PC-3 (cell line): ENCODE measurements around the gene TBC1D8. TPM values are rescaled to one million over a fixed set of nuclear protein-coding genes. Genes with fewer than 3 reads are reported as not detected.
A peak's percentile ranks its signal among the peaks of the same experiment; 100 is the strongest.

Experiments used
- ATAC-seq: fragments of 200-7000 bp; cut with Tn5 transposase; 2 replicates; pipeline ENCODE4 v1.9.1; 2020; ENCODE audit warnings: mild to moderate bottlenecking, moderate library complexity
- BruUV-seq: library from RNA; stranded (reverse); fragments of 400-500 nt; replicated peaks from 2 replicates; lab custom pipeline; 2021; lab: Mats Ljungman, UMichigan
- CTCF ChIA-PET: fragments of 300-600 bp; sonication (Branson Sonifier 250); formaldehyde crosslinking; loops from one replicate; lab custom pipeline; 2022; ENCODE audit warnings: antibody characterized with exemption; lab: Charles Lee
- POLR2A ChIA-PET: fragments of 300-600 bp; sonication (Branson Sonifier 250); formaldehyde crosslinking; loops from one replicate; lab custom pipeline; 2022; ENCODE audit warnings: antibody characterized with exemption; ENCODE audit not compliant: unreplicated experiment; lab: Charles Lee
- DNase-seq: peaks from one replicate; pipeline ENCODE4 v3.0.0-alpha.2; 2015
- H2AFZ ChIP-seq: fragments of 300-600 bp; sonication (generic); 2 replicates; pipeline ENCODE4 v1.6.0; 2016; ENCODE audit warnings: antibody characterized with exemption, low read length
- H3F3A ChIP-seq: fragments of 300-600 bp; sonication (generic); one replicate; pipeline ENCODE4 v1.6.0; 2017; ENCODE audit warnings: antibody characterized with exemption, low read length, control low read depth, mild to moderate bottlenecking; ENCODE audit not compliant: unreplicated experiment
- H3K27ac ChIP-seq: fragments of 300-600 bp; sonication (generic); 2 replicates; pipeline ENCODE4 v1.5.1; 2016; ENCODE audit warnings: mild to moderate bottlenecking, low read length
- H3K27me3 ChIP-seq: fragments of 300-600 bp; sonication (generic); 2 replicates; pipeline ENCODE4 v1.6.1; 2016; ENCODE audit warnings: low read length, mixed read lengths
- H3K36me3 ChIP-seq: fragments of 300-600 bp; sonication (generic); 2 replicates; pipeline ENCODE4 v1.6.1; 2016; ENCODE audit warnings: low read depth, mixed run types, low read length, mixed read lengths
- H3K4me1 ChIP-seq: fragments of 300-600 bp; sonication (generic); 2 replicates; pipeline ENCODE4 v1.5.1; 2016; ENCODE audit warnings: low read length; ENCODE audit not compliant: insufficient read depth
- H3K4me2 ChIP-seq: fragments of 300-600 bp; sonication (generic); 2 replicates; pipeline ENCODE4 v1.6.0; 2016; ENCODE audit warnings: low read length
- H3K4me3 ChIP-seq: fragments of 300-600 bp; sonication (generic); 2 replicates; pipeline ENCODE4 v1.5.1; 2016; ENCODE audit warnings: mild to moderate bottlenecking, low read length, mixed read lengths
- H3K79me2 ChIP-seq: fragments of 300-600 bp; sonication (generic); 2 replicates; pipeline ENCODE4 v1.6.1; 2017; ENCODE audit warnings: low read length, mixed read lengths
- H3K9ac ChIP-seq: fragments of 300-600 bp; sonication (generic); 2 replicates; pipeline ENCODE4 v1.6.0; 2016; ENCODE audit warnings: mild to moderate bottlenecking, low read length
- H3K9me2 ChIP-seq: fragments of 300-600 bp; sonication (generic); replicated peaks from 2 replicates; pipeline ENCODE4 v1.6.1; 2016; ENCODE audit warnings: mixed run types, low read length, mixed read lengths
- H3K9me3 ChIP-seq: fragments of 300-600 bp; sonication (generic); 2 replicates; pipeline ENCODE4 v1.6.1; 2016; ENCODE audit warnings: low read length, mixed read lengths
- H4K20me1 ChIP-seq: fragments of 300-600 bp; sonication (generic); 2 replicates; pipeline ENCODE4 v1.6.1; 2016; ENCODE audit warnings: low read length, mixed read lengths
- CTCF ChIP-seq: fragments of 300-600 bp; sonication (generic); conservative IDR thresholded peaks from 2 replicates; pipeline ENCODE4 v1.5.1; 2017; ENCODE audit warnings: antibody characterized with exemption, low read depth, mild to moderate bottlenecking, low read length
- EZH2 ChIP-seq: fragments of 300-600 bp; sonication (generic); IDR thresholded peaks from one replicate; pipeline ENCODE4 v1.6.1; 2017; ENCODE audit warnings: antibody characterized with exemption, mild to moderate bottlenecking, low read length; ENCODE audit not compliant: unreplicated experiment
- EZH2phosphoT487 ChIP-seq: fragments of 300-600 bp; sonication (generic); IDR thresholded peaks from 2 replicates; pipeline ENCODE4 v1.6.1; 2018; ENCODE audit warnings: mild to moderate bottlenecking, antibody characterized with exemption, low read length, borderline replicate concordance
- intact Hi-C: fragments of 100-400 bp; cut with micrococcal nuclease; formaldehyde crosslinking; loops from 2 replicates; pipeline ENCODE4 v1.9.0; 2023
- total RNA-seq: library from RNA; depleted of rRNA; stranded (reverse); fragments of >200 nt; gene quantifications from 2 replicates; pipeline ENCODE4 v1.2.3, GENCODE V29; 2014

The TBC1D8 gene
- total RNA-seq, 1 experiment from 2014 or later: 39.7 TPM

GRCh38 chr2:101064125-101064502, 87.1 kb downstream of the TBC1D8 start:
- Histone ChIP-seq H3K4me1 (peaks cover 27% of the 10 kb centered on the region), H3K27ac (peak overlapping the region; percentile 97), H3K79me2 (peaks cover 68% of the 10 kb centered on the region), H2AFZ (no peak overlapping the region), H3K9ac (peak overlapping the region; percentile 85), H3K27me3 (no peaks in the 10 kb centered on the region), H3K36me3 (peaks cover 3% of the 10 kb centered on the region; the same call in 1 of the 2 replicates), H3F3A (peaks cover 4% of the 10 kb centered on the region), H3K9me3 (no peaks in the 10 kb centered on the region), H4K20me1 (no peaks in the 10 kb centered on the region), H3K4me2 (peak overlapping the region; percentile 74), H3K4me3 (0 out of 2 replicates have a peak overlapping the region, but pooled peaks have one; percentile 8), H3K9me2 (no peaks in the 10 kb centered on the region)
- POLR2A ChIA-PET: interaction anchor here (0.6 kb wide), 1 partner anchor 77 kb away, joined by 4 read pairs; no protein-coding TSS in a partner anchor
- CTCF ChIA-PET: interaction anchor here (0.6 kb wide), 1 partner anchor 35 kb away, joined by 3 read pairs; no protein-coding TSS in a partner anchor
- no peak for DNase-seq
- intact Hi-C loops: no loop called here
- ATAC-seq: no peak
- no TSS peak for BruUV-seq
- no peak for TF ChIP-seq EZH2
- TF ChIP-seq CTCF: no peak
- no peak for TF ChIP-seq EZH2phosphoT487

- ChIA-PET CTCF (no interaction called here), POLR2A (no interaction called here)
- peak overlapping the region; percentile 97 for H3K27ac ChIP-seq
- intact Hi-C loops: no loop called here
- peaks cover 27% of the 10 kb centered on the region for H3K4me1 ChIP-seq
- ATAC-seq (no peak), DNase-seq (peak; percentile 35)
- peak overlapping the region; percentile 85 for H3K9ac ChIP-seq
- H4K20me1 ChIP-seq: no peaks in the 10 kb centered on the region
- no peak for TF ChIP-seq EZH2
- TF ChIP-seq CTCF: no peak
- TF ChIP-seq EZH2phosphoT487: no peak
- H3K9me2 ChIP-seq: no peaks in the 10 kb centered on the region
- peaks cover 4% of the 10 kb centered on the region for H3F3A ChIP-seq
- H3K9me3 ChIP-seq: no peaks in the 10 kb centered on the region
- peaks cover 5% of the 10 kb centered on the region; the same call in 1 of the 2 replicates for H3K36me3 ChIP-seq
- H3K79me2 ChIP-seq: peaks cover 68% of the 10 kb centered on the region
- H3K4me2 ChIP-seq: peak overlapping the region; percentile 74
- no peaks in the 10 kb centered on the region for H3K27me3 ChIP-seq
- no TSS peak for BruUV-seq
- no peak overlapping the region for H2AFZ ChIP-seq
- H3K4me3 ChIP-seq: no peak overlapping the region
These were observed 87.6 kb downstream of the TBC1D8 start for GRCh38 chr2:101063352-101064124.

- Histone ChIP-seq H3K36me3 (peaks cover 26% of the 10 kb centered on the region), H3K9me3 (no peaks in the 10 kb centered on the region), H3K4me1 (peaks cover 14% of the 10 kb centered on the region), H3K27ac (no peak overlapping the region), H3K9me2 (no peaks in the 10 kb centered on the region), H3K79me2 (peaks cover 35% of the 10 kb centered on the region), H3K4me2 (no peak overlapping the region), H3F3A (no peaks in the 10 kb centered on the region), H3K27me3 (no peaks in the 10 kb centered on the region), H3K9ac (no peak overlapping the region), H2AFZ (no peak overlapping the region), H3K4me3 (no peak overlapping the region), H4K20me1 (no peaks in the 10 kb centered on the region)
- no peak for ATAC-seq
- intact Hi-C loops: no loop called here
- POLR2A ChIA-PET: no interaction called here
- CTCF ChIA-PET: no interaction called here
- BruUV-seq: TSS peak; percentile 14
- no peak for TF ChIP-seq EZH2
- no peak for TF ChIP-seq CTCF
- no peak for TF ChIP-seq EZH2phosphoT487
- no peak for DNase-seq
These were observed 92.8 kb downstream of the TBC1D8 start for GRCh38 chr2:101058386-101058785.
